HG03103 (cell line): ENCODE results near the gene TBXT.
"Not testable (repeated sequence)": the region's sequence is repeated elsewhere in the genome, so short reads cannot be mapped to it uniquely, and the experiment has no call there.

ENCODE experiments used
- ATAC-seq: cut with Tn5 transposase; IDR thresholded peaks from one replicate; pipeline ENCODE4 v1.9.1; 2021; ENCODE audit warnings: low read depth; ENCODE audit not compliant: unreplicated experiment

TBXT gene

DNA sequence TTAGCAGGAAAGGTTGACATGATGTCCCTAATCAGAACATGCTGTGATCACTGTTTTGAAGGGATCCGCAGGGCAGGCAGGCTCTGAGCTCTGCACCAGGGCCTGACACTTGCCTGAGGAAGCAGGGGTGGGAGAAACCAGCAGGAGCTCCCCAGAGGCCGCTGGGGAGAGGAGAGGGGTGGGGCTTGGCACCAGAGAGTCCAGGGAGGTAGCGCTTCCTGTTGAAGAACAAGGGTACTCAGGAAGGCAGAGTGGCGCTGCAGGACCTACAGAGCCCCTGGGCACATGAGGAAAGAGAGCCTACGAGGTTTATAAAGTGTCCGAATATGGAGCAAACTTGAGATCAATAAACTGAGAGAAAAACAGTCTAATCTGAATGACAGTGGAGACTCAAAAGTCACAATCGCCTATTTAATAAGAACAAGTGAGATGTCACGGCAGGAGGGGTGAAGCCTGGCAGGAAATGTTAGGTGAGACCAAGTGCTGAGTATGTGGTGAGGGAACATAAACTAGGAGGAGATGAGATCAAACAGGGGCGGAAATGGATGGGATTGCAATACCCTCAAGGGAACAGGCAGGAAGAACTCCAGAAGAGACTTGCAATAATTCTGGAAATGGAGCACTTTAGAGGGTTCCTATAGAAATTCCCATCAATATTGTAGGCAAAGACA is 5.8 kb upstream of the TBXT start:
- peak; percentile 40 for ATAC-seq

DNA sequence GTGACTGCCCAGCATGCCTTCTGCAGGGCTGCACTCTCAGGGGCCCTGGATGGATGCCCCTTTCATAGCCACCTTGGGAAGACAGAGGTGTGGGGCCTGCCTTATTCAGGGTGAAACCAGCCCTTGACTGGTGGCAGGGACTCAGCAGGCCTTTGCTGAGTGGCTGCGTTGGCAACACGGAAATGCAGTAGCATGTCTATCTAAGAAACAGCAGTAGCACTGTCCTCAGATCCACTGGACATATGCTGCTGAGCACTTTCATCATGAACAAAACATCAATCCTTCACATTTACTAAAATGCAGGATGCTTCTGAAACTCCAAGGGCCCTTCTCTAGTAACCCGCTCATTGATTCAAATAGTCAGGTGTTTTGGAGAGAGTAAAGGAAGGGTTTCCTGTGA is 4.9 kb upstream of the TBXT start:
- ATAC-seq, result no peak

DNA sequence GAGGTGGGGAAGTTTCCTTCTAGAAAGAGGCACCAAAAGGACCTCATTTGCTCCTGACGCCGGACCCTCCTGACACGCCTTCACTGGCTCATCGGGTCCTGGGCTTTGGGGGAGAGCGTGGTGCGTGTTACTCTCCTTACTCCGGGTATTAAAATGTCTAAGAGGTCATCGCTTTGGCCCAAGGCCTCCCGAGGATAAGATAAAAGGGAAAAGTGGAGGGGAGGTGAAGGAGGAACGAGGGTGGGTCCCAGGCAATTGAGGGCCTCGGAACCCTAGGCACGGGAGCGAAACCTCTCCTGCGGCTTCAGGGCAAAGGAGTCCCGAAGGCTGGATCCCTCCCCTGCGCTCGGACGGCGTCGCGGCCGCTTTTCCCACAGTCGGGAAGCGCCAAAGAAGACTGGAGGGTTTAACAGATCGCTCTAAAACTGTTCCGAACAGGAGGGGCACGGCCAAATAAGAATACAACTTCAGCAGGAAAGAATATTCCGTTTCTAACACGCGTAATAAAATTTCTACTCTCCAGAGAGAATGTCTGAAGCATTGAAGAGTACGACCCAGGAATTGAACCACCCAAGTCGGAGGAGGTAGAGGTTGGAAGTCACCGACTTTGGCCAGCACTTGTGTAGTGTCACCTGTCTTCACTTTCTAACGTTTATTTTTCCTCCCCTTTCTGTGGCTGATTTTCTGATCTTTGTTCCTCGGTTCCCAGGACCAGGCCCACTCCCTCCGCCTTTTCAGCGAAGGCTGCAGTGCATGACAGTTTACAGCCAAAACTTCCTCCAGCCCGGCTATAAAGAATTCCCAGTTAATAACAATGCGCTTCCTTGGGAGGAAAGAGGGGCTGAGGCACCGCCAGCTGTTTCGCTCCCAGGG is 2.1 kb upstream of the TBXT start:
- no peak for ATAC-seq

DNA sequence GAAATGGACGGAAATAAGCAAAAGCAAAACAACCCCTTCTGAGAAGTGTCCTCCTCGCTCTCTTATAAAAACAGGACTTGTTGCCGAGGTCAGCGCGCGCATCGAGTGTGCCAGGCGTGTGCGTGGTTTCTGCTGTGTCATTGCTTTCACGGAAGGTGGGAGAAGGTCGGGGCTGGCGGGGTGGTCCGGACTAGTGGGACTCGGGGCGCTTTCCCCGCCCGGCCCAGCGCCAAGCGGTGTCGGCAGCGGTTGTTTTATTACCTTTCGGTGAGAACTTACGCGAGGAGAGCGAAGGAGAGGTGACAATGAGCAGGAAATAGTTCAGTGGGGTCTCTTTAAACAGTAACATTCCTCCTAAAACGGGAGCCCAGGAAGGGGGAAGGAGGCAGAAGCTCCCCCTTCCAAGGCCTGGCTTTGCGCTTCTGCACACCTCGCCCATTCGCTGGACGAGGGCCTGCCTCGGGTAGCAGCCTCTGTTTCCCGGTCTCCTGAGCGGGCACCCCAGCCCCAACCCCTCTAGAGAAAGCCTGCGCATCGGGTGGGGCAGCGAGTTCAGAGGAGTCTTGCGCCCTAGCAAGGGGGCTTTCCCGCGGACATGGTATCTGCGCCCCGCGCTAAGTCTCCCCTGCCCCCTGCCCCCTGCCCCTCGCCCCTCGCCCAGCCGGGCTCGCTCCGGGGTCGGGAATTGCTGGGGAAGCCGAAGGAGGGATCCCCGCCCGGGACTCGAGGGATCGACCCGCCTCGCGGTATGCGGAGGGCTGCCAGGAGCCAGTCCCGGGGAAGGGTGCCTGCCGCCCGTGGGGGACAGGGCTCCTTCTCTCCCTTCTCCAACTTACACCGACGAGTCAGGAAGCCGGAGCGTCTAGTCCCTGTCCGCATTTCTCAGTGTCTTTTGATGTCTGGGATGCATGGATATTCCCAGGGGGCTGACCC is 1.2 kb upstream of the TBXT start:
- no peak for ATAC-seq

DNA sequence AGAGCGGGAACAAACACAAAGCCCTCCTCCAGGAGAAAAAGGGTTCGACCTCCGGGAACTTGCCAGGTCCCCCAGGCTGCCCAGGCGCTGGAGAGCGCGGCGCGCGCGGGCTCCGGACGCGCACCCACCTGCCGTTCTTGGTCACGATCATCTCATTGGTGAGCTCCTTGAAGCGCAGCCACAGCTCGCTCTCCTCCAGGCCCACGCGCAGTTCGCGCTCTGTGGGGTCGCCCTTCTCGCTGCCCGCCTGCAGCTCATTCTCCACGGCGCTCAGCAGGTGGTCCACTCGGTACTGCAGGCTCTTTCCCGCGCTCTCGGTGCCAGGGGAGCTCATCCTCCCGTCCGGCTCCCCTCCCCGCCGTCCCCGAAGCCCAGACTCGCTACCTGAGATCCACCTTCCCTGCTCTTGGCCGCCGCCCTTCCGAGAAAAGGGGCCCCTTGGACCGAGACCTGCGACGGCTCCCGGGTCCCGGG is 356 bp downstream of the TBXT start:
- ATAC-seq, result no peak

DNA sequence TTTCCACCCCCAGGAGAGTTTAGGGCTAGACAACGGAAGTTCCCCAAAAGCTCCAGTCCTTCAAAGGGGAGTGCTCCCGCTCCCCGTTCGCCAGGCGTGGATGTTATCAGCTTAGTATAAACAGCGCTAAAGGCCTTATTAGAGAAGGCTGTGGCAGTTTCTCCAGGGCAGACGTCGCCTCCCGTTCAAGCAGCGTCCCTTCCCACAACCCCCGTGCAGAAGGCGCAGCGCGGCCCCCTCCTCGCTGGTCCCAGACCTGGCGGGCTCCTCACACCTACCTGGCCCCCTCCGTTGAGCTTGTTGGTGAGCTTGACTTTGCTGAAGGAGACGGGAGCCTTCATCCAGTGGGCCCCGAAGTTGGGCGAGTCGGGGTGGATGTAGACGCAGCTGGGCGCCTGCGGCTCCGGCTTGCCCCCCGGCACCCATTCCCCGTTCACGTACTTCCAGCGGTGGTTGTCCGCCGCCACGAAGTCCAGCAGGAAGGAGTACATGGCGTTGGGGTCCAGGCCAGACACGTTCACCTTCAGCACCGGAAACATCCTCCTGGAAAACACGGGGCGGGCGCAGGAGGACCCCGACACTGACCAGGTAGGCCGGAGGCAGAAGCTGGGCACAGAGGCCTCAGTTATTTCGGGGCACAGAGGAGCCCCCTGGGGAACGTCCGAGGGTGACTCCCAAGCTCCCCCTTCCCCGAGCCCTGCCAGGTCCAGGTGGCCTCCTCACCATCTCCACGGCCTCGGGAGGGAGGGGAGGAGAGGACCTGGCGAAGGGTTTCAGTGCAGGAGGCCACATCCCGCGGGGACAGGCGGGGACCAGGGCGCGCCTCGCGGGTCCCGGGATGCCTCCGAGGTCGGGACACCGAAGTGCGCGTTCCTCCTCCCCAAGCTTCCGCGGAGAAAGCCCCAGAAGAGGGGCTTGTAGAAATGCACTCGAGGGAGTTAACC is 1.1 kb downstream of the TBXT start:
- ATAC-seq, result no peak

DNA sequence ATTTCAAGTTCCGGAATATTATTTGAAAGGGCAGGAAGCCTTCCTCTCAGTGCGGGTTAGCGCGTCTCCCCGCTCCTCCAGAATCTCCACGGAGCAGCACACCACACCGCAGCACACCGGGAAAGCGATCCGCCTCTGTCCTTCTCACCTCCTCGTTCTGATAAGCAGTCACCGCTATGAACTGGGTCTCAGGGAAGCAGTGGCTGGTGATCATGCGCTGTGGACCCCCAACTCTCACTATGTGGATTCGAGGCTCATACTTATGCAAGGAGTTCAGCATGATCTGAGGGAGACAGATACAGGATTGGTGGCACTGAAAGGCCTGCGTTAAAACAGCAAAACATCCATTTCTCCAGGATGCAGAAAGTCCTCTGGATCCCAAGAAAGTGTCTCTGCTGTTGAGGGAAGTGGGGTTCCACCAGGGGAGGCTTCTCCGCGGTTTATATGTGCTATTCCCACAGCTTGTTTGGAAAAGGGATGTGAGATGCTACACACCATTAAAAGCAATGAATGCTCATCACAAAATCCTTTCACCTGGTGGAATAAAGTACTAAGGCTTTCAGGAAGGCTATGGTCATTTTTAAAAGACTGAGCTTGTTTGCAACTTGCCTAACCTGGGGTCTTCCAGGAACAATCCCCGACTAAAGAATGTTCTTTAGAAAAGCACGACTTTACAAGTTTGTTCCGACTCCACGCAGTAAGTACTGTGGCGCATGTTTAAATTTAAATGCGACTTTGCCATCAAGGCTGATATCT is 1.9 kb downstream of the TBXT start:
- ATAC-seq, result no peak

DNA sequence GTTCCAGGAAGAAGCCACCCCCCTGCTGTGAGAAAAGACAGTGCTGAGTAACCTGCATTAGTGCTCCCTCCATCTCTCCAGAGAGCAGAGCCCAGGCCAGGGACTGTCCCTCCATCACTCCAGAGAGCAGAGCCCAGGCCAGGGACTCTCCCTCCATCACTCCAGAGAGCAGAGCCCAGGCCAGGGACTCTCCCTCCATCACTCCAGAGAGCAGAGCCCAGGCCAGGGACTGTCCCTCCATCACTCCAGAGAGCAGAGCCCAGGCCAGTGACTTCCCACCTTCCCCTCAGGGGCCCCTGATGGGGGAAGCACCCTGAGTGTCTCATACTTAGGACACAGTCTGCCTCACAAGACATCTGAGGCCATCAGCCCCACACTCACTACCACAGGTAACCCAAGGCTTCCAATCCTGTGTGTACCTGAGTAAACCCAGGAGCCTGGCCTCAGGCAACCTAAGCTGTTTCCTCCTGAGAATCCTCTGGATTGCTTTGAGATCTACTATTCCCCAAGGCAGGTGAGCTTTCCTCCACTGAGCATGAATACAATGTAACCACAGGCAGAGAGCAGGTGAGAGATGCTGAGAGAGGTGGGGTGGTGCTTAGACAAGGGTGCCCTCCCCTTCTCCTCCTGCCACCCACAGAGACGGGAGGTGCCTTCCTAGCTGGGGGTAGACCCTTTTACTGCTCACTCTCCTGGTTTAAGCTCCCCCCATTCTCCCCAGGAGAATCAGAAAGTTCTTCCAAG is 4.9 kb downstream of the TBXT start:
- no peak for ATAC-seq

DNA sequence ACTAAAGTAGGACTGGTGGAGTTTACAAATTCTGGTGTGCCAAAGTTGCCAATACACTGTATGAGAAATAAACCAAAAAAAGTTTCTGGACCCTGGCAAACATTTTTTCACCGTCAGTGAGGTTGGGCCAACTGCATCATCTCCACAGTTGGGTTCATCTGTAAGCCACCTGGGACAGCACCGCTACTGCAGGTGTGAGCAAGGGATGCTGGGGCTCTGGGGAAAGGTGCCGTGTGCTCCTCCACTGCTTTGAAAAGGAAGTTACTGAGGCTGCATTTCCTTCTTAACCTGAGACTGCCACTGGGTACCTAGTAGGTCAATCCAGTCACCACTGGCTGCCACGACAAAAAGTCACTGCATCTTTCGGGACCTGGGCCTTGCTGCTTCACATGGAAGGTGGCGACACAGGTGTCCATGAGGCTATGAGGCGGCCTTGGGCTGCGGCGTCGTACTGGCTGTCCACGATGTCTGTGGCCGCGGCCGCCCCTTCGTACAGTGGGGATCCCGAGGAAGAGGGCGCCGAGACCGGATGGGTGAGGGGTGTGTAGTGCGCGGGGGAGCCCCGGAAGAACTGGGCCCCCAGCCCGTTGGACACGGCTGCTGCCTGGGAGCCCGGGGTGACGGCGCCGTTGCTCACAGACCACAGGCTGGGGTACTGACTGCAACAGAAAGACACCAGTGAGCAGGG is 9.6 kb downstream of the TBXT start:
- ATAC-seq, result no peak

DNA sequence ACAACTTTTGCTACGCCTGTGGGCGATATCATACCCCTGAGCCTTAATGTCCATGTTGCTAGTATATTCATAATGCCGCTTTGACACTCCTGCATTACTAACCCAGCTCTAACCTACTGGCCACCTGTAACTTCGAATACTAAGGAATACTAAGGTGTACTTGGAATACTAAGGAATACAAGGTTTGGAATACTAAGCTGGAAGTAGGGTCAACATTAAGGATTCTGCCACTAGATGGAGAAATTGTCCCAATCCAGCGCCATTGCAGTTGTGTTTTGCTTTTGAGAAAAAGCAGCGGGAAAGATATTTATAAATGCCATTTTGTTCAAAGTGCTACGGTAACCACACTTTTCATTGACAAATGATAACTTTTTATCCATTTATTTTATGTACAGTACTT is 10.7 kb downstream of the TBXT start:
- no peak for ATAC-seq

DNA sequence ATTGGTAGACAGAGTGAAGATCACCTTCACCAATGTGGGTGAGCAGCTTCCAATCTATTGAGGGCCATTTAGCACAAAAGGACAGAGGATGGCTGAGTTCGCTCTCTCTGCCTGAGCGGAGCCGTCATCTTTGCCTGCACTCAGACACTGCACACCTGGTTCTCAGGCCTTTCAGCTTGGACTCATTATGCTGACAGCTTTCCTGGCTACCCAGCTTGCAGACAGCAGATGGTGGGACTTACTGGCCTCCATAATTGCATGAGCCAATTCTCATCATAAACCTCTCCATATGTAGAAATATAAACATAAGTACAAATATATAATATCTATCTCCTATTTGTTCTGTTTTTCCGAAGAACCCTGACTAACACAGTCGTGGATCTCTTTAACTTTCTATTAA is 13.7 kb downstream of the TBXT start:
- no peak for ATAC-seq

DNA sequence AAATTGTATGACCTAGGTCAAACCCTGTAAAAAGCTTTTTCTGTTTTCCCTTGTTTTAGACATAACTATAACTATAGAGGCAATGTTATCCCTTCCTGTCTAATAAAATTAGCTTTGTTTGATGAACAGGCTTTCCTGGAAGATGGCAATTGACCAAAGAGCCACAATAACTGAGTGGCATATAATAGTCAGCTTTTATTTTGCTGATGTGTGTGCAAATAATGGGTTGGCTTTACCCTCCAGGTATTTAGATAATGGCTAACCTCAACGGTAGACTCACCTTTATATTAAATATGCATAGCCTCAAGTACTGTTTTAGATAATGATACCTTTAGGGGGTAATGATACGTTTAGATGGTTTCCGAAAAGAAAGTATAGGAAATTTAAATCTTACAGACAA is 15.0 kb downstream of the TBXT start:
- no peak for ATAC-seq

DNA sequence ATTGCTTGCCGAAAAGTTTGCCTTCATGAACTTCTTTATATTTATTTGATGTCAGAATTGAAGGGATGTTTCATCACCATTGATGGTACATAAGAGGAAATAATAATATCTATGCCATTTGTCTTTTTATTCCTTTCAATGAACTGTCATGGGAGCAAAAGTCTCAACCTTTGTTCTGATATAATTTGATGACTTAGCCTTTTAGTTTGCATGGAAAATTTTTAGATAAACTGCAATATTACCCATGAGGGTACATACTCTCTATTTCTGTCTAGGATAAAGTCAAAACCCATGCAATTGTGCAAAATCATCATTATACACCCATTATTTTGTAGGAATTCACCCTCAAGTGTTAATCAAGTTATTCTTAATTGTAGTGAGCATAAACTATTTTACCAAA is 15.9 kb downstream of the TBXT start:
- no peak for ATAC-seq

DNA sequence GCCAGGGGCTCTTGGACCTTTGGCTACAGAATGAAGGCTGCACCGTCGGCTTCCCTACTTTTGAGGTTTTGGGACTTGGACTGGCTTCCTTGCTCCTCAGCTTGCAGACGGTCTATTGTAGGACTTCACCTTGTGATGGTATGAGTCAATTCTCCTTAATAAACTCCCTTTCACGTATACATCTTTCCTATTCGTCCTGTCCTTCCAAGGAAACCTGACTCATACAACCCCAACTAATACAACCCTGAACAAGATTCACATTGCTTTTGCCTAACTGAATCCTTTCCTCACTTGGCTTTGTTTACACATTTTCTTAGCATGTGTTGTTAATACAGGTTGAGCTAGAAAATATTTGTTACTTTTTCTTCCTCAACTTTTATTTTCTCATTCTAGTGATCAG is 21.9 kb downstream of the TBXT start:
- no peak for ATAC-seq

DNA sequence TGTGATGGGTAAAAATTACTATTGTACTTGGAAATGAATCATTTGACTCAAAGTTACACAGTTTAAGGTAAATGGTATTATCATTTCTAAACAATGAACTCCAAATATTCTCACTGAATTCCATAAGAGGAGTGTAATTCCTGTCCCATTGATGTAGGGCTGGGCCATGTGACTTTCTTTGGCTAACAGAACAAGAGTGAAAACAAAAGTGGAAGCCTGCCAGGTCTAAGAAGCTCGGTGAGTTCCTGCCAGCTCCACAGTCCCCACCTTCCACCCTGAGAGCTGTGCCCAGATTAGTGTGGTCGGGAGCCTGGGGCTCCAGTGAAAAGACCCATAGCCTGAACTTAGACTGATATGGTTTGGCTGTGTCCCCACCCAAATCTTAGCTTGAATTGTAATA is 24.6 kb downstream of the TBXT start:
- ATAC-seq, result no peak

DNA sequence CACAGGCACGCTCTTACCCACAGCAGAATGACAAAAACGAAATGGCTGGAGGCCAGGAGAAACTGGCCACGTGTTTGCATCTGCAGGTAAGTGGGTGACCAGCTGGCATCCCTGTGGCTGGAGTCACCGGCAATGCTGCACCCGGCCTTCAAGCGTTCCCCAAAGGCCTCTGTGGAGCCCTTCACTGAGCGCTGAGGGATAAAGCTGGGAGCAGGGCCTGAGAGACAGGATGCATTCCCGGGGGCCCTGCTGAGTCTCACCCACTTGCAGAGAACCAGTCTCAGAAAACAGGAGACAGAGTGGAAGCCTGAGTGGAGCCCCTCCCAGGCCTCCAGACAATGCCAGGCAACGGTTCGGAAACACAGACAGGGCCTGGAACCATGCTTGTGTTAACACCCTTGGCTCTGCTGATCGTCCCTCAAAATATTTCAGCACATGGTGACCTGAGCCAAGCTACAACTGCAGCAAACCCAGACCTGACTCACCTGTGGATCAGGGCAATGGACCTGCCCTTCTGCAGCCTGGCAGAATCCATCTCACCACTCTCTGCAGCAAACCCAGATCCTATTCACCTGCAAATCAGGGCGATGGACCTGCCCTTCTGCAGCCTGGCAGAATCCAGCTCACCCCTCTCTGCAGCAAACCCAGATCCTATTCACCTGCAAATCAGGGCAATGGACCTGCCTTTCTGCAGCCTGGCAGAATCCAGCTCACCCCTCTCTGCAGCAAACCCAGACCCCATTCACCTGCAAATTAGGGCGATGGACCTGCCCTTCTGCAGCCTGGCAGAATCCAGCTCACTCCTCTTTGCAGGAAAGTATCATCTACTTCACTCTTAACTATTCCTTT is 39.8 kb downstream of the TBXT start:
- ATAC-seq, result no peak

DNA sequence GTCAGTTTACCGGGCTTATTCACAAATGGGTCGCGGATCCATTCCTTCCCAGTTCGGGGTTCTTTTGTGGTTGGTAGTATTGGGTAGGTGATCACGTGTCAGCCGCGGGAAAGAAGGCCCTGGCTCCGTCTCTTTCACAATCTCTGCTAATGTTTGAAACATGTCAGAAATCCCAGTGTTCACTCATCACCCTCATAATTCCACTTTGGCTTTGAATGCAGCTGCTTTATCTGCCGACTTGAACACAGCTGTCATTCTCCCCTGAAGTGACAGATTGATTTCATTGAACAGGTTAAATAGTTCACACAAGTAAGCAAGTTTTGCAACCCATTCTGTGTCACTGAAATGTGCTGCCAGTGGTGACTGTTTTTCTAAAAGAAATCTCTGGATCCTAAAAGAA is 44.5 kb downstream of the TBXT start:
- ATAC-seq, result not testable (repeated sequence)
